Measurements from ENCODE around the gene TXNDC11.

TXNDC11 gene

GRCh38 chr16:11684231-11685025, 58.2 kb downstream of the TXNDC11 start:
- DNase-seq (ENCODE audit: low spot score), result peak; percentile 9
- Histone ChIP-seq H3K27ac (no peak overlapping the region), H3K4me3 (no peak overlapping the region)
- TF ChIP-seq CTCF (IDR thresholded peaks at IDR 0.05), result no peak

GRCh38 chr16:11683145-11683544, 59.5 kb downstream of the TXNDC11 start:
- peak; percentile 46 for DNase-seq (ENCODE audit: low spot score)
- no peak overlapping the region for H3K27ac ChIP-seq
- H3K4me3 ChIP-seq, result no peak overlapping the region
- no peak for TF ChIP-seq CTCF (IDR thresholded peaks at IDR 0.05)

GRCh38 chr16:11682655-11683096, 60.0 kb downstream of the TXNDC11 start:
- Histone ChIP-seq H3K4me3 (no peak overlapping the region), H3K27ac (peak overlapping the region in 1 of 2 donors; percentile 21)
- no peak for TF ChIP-seq CTCF (IDR thresholded peaks at IDR 0.05)
- no peak for DNase-seq (ENCODE audit: low spot score)

- no peak for TF ChIP-seq CTCF (IDR thresholded peaks at IDR 0.05)
- peak; percentile 17 for DNase-seq (ENCODE audit: low spot score)
Measured at GRCh38 chr16:11681976-11682654, 60.5 kb downstream of the TXNDC11 start.

GRCh38 chr16:11681556-11681955, 61.1 kb downstream of the TXNDC11 start:
- peak; percentile 64 for DNase-seq (ENCODE audit: low spot score)
- H3K27ac ChIP-seq, result peak overlapping the region in 1 of 2 donors; percentile 23
- no peak for TF ChIP-seq CTCF (IDR thresholded peaks at IDR 0.05)
- no peak overlapping the region for H3K4me3 ChIP-seq

More at GRCh38 chr16:11681976-11682654, 60.5 kb downstream of the TXNDC11 start:
- Histone ChIP-seq H3K27ac (peak overlapping the region in 1 of 2 donors; percentile 21), H3K4me3 (no peak overlapping the region)

- DNase-seq (ENCODE audit: low spot score), result no peak
- no peak for TF ChIP-seq CTCF (IDR thresholded peaks at IDR 0.05)
- Histone ChIP-seq H3K4me3 (no peak overlapping the region), H3K27ac (no peak overlapping the region)
Measured at GRCh38 chr16:11679941-11680911, 62.4 kb downstream of the TXNDC11 start.

Measured in coronary artery (tissue), 2 donors.